C4-2B (cell line): ENCODE data around the gene MEN1.

Source experiments
- ZFX ChIP-seq: fragments of 450-650 bp; IDR thresholded peaks from 2 replicates; pipeline ENCODE4 v1.6.1; 2017
- TF ChIP-seq, protein P1 (sequence below): fragments of 450-650 bp; conservative IDR thresholded peaks from 2 replicates; pipeline ENCODE4 v1.5.1; 2017; ENCODE audit warnings: mild to moderate bottlenecking

DNA sequence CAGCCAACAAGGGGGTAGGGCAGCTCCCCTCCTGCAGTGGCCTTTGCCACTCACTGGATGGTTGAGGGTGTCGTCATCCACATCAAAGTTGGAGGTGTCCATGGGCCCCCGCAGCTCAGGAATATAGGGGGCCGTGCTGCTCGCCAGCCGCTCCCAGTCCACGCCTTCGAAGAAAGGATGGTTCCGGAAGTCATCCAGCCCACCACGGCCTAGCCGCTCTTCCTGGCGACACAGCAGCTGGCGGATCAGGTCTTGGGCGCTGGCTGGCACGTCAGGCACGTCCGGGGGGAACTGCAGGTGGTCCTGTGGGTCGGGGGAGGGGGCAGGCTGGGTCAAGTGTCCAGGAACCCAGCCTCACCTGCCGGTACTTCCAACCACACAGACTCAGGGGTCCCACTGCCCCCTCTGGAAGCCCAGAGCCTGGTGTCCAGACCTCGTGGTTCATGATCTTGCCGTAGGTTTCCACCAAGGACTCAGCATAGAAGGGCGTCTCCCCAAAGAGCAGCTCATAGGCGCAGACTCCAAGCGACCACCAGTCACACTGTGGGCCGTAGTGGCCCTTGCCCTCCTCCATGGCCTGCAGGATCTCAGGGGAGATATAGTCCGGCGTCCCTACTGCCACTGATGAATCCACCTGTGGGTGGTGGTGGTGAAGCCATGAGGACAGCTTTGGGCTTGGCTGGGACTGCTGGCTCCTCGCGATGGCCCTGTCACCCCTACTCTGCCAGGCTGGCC is 28.4 kb upstream of the MEN1 start:
- TF ChIP-seq, protein P1, sequence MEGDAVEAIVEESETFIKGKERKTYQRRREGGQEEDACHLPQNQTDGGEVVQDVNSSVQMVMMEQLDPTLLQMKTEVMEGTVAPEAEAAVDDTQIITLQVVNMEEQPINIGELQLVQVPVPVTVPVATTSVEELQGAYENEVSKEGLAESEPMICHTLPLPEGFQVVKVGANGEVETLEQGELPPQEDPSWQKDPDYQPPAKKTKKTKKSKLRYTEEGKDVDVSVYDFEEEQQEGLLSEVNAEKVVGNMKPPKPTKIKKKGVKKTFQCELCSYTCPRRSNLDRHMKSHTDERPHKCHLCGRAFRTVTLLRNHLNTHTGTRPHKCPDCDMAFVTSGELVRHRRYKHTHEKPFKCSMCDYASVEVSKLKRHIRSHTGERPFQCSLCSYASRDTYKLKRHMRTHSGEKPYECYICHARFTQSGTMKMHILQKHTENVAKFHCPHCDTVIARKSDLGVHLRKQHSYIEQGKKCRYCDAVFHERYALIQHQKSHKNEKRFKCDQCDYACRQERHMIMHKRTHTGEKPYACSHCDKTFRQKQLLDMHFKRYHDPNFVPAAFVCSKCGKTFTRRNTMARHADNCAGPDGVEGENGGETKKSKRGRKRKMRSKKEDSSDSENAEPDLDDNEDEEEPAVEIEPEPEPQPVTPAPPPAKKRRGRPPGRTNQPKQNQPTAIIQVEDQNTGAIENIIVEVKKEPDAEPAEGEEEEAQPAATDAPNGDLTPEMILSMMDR: no peak
- TF ChIP-seq ZFX: no peak
